ELR (cell line): Measurements from ENCODE around the gene PAQR6.
A peak's percentile ranks its signal among the peaks of the same experiment; 100 is the strongest.

Source experiments
- DNase-seq: peaks from one replicate; pipeline ENCODE4 v3.0.0-alpha.2; 2015; ENCODE audit warnings: low read depth

The PAQR6 gene

GRCh38 chr1:156193488-156194299 is 54.2 kb downstream of the PAQR6 start, which contains the start of gene SLC25A44:
SLC25A44 (plus strand) TSS chr1:156194104; CDS start chr1:156199848, 5,744 bp downstream.
- peak; percentile 100 for DNase-seq
